Erythroblast (primary cell): Measurements from ENCODE around the gene TRAF7.
"Not testable (repeated sequence)": the region's sequence is repeated elsewhere in the genome, so short reads cannot be mapped to it uniquely, and the experiment has no call there.

Source experiments
- GATA1 ChIP-seq: IDR thresholded peaks from 2 replicates; pipeline ENCODE4 v1.6.1; 2011; ENCODE audit warnings: low read depth, mild to moderate bottlenecking, control low read depth, low read length, moderate library complexity
- POLR2A ChIP-seq: IDR thresholded peaks from 2 replicates; pipeline ENCODE4 v1.6.1; 2011; ENCODE audit warnings: mild to moderate bottlenecking, low read length

DNA sequence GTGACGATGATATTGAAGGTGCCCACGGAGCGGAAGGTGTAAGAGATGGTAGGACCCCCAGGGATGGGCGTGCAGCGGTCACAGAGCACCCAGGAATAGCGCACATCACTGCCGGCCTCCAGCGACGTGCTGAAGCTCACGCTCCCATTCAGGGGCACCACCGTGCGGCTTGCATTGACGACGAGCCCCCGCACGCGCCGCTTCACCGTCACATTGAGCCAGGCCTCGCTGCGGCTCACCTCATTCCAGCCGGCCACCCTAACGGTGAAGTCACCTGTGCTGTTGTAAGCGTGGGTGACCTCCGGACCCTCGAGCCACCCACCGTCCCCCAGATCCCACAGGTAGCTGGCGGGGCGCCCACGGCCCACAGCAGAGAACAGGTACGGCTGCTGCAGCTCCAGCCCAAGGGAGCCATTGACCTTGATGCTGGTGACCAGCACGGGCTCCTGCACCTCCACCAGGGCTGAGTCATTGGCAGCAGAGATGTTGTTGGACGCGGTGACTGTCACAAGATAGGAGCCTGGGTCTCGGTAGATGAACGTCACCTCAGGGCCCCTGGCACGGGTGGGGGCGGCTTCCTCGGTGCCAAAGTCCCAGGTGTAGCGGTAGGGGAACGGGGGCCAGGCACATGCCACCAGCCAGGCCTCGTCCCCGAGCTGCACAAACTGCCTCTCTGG is 45.1 kb upstream of the TRAF7 start:
- TF ChIP-seq POLR2A, GATA1: not testable (repeated sequence)
